Body of pancreas (tissue), 4 donors: ENCODE measurements around the gene MAVS. TPM values are rescaled to one million over a fixed set of nuclear protein-coding genes. Genes with fewer than 3 reads are reported as not detected.

Source experiments
- ATAC-seq: fragments of 150-250 bp; one replicate; pipeline ENCODE4 v1.9.1; 2016
- DNase-seq, 4 donors: peaks; one replicate each; pipeline ENCODE4 v3.0.0-alpha.2; 2019
- H3K27ac ChIP-seq, 4 donors: fragments of 200-600 bp; sonication (generic); 1 replicate in 3 of 4; 2 replicates in 1 of 4; pipeline versions ENCODE4 v1.5.1 to v1.6.1; 2016 to 2019; ENCODE audit warnings: mild to moderate bottlenecking in 1 of 4, mixed read lengths in 1 of 4, moderate library complexity in 1 of 4
- H3K27me3 ChIP-seq, 2 donors: fragments of 200-600 bp; sonication (generic); one replicate each; pipeline ENCODE4 v1.6.0; 2016; ENCODE audit warnings: mild to moderate bottlenecking in 1 of 2
- H3K36me3 ChIP-seq, 2 donors: fragments of 200-600 bp; sonication (generic); replicated peaks in 1 of 2; 2 replicates each; pipeline ENCODE4 v1.5.1; 2016; ENCODE audit warnings: low read depth in 2 of 2; ENCODE audit not compliant: insufficient read depth in 1 of 2
- H3K4me1 ChIP-seq: fragments of 200-600 bp; sonication (generic); one replicate; pipeline ENCODE4 v1.6.0; 2016
- H3K4me3 ChIP-seq, 2 donors: fragments of 200-600 bp; sonication (generic); 1 replicate in 1 of 2; 2 replicates in 1 of 2; pipeline ENCODE4 v1.5.1; 2016 to 2019
- H3K9me3 ChIP-seq, 3 donors: fragments of 200-600 bp; sonication (generic); 1 replicate in 2 of 3; 2 replicates in 1 of 3; pipeline ENCODE4 v1.5.1; 2016
- CTCF ChIP-seq, 7 experiments: fragments of 450-650 bp in 4 of 7; fragments of 200-600 bp in 3 of 7; sonication (generic) in 3 of 7; IDR thresholded peaks; one replicate each; pipeline ENCODE4 v1.5.1; 2016 to 2019; ENCODE audit warnings: antibody characterized with exemption in 7 of 7
- POLR2A ChIP-seq, 3 donors: fragments of 450-650 bp; IDR thresholded peaks; one replicate each; pipeline ENCODE4 v1.6.1; 2016; ENCODE audit warnings: antibody characterized with exemption in 3 of 3, mild to moderate bottlenecking in 2 of 3
- WGBS, 2 donors: methylation state at CpG; one replicate each; pipeline ENCODE4 v1.1.5; 2017; 5-methylcytosine and 5-hydroxymethylcytosine counted together
- intact Hi-C: fragments of 100-400 bp; cut with DNase I; formaldehyde crosslinking; loops from one replicate; pipeline ENCODE4 v1.15.1; 2023
- total RNA-seq, 2 donors: library from RNA; depleted of rRNA; stranded (reverse); fragments of >200 nt; gene quantifications; one replicate each; pipeline ENCODE4 v1.1.0, GENCODE V29; 2016

MAVS gene
- total RNA-seq, 2 donors from 2014 or later: 21.5 to 24.4 TPM

- peaks cover 75% of the 10 kb centered on the region for H3K4me1 ChIP-seq
- no peaks in the 10 kb centered on the region for H3K9me3 ChIP-seq
- intact Hi-C loops: no loop called here
- peak overlapping the region; percentile 91 to 92 (median 91) for H3K27ac ChIP-seq
- no peaks in the 10 kb centered on the region for H3K27me3 ChIP-seq
- no peak for TF ChIP-seq CTCF (IDR thresholded peaks at IDR 0.05)
- 89 to 93% methylated on average over 3 of the region's 3 CpGs for WGBS, 2 donors
- ATAC-seq (no peak), DNase-seq (no peak)
- H3K36me3 ChIP-seq: no peaks in the 10 kb centered on the region
- H3K4me3 ChIP-seq: no peak overlapping the region
Observed at GRCh38 chr20:3808544-3808943, 38.1 kb upstream of the MAVS start.

GRCh38 chr20:3811467-3812258 is 35.0 kb upstream of the MAVS start:
- peak; percentile 91 for ATAC-seq
- H3K9me3 ChIP-seq: no peaks in the 10 kb centered on the region
- intact Hi-C loops: no loop called here
- WGBS, 2 donors: 5 to 7% methylated on average over 16 to 20 of the region's 20 CpGs
- TF ChIP-seq CTCF (IDR thresholded peaks at IDR 0.05): peak in 1 of 7 experiments; percentile 21
- TF ChIP-seq POLR2A (IDR thresholded peaks at IDR 0.05): peak in 2 of 3 donors; percentile 75 to 86
- no peaks in the 10 kb centered on the region for H3K27me3 ChIP-seq
- DNase-seq: peak; percentile 99 to 100 (median 100)
- H3K4me3 ChIP-seq: no peak overlapping the region
- H3K36me3 ChIP-seq: no peaks in the 10 kb centered on the region
- H3K4me1 ChIP-seq: peaks cover 67% of the 10 kb centered on the region
- H3K27ac ChIP-seq: peak overlapping the region; percentile 86 to 95 (median 90)

- ATAC-seq (no peak), DNase-seq (no peak)
- intact Hi-C loops: no loop called here
- Histone ChIP-seq H3K4me1 (peaks cover 61% of the 10 kb centered on the region), H3K27ac (peak overlapping the region; percentile 86 to 95 (median 90)), H3K36me3 (no peaks in the 10 kb centered on the region), H3K9me3 (no peaks in the 10 kb centered on the region), H3K4me3 (no peak overlapping the region), H3K27me3 (no peaks in the 10 kb centered on the region)
- 92% methylated on average over 8 to 9 of the region's 9 CpGs for WGBS, 2 donors
- TF ChIP-seq CTCF (IDR thresholded peaks at IDR 0.05) (no peak), POLR2A (IDR thresholded peaks at IDR 0.05) (no peak)
Observed at GRCh38 chr20:3812259-3812681, 34.4 kb upstream of the MAVS start.

- intact Hi-C loops: no loop called here
- 49 to 58% methylated on average over 8 of the region's 8 CpGs for WGBS, 2 donors
- H3K4me3 ChIP-seq: no peak overlapping the region
- no peaks in the 10 kb centered on the region for H3K27me3 ChIP-seq
- ATAC-seq: no peak
- H3K36me3 ChIP-seq: no peaks in the 10 kb centered on the region
- H3K4me1 ChIP-seq: peaks cover 61% of the 10 kb centered on the region
- H3K27ac ChIP-seq: peak overlapping the region; percentile 59 to 95 (median 90)
- peak in 2 of 4 donors; percentile 40 to 45 for DNase-seq
- no peaks in the 10 kb centered on the region for H3K9me3 ChIP-seq
- TF ChIP-seq CTCF (IDR thresholded peaks at IDR 0.05) (no peak), POLR2A (IDR thresholded peaks at IDR 0.05) (no peak)
Observed at GRCh38 chr20:3812975-3813847, 33.4 kb upstream of the MAVS start.
